ENCODE data around the gene CNKSR3. TPM values are rescaled to one million over a fixed set of nuclear protein-coding genes. Genes with fewer than 3 reads are reported as not detected.

CNKSR3 gene
- total and polyA plus RNA-seq, 2 of the 8 experiments (the other 6 are each of a cell fraction or from before 2014, with no cell fraction given) = 1.2 to 6.2 TPM

DNA sequence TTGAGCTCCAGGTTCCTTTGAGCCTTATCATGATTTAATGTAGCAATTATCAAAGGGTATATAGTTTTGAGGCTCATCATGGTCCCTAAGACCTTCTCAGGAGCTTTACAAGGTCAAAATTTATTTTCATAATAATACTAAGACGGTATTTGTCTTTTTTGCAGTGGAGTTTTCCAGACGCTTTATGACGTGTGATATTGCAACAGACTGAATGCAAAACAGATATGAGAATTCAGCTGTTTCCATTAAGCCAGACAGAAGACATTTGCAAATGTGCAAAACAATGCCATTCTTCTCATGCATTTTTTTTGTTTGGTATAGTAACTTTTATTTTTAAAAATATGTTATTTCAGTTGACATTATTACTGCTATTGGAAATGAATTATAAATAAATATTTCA, 24.7 kb upstream of the CNKSR3 start (continued):
- TF ChIP-seq FOSL1 (IDR thresholded peaks at IDR 0.05; ENCODE audit: insufficient read depth, low read depth, low read length) (no peak), RNF2 (IDR thresholded peaks at IDR 0.05; ENCODE audit: borderline replicate concordance, low read depth, low read length, missing control alignments, poor library complexity, severe bottlenecking) (no peak), GABPA (IDR thresholded peaks at IDR 0.05; ENCODE audit: borderline replicate concordance, insufficient read depth, low read length) (no peak), SP4 (IDR thresholded peaks at IDR 0.05; ENCODE audit: low read length) (no peak)
